Rectal smooth muscle tissue (tissue), 1 donor: ENCODE measurements around the gene ZNF511.

Experiments used
- H3K27ac ChIP-seq: one replicate; pipeline ENCODE4 v1.7.0; 2013; ENCODE audit warnings: low read depth, low read length, inconsistent platforms
- H3K27me3 ChIP-seq: one replicate; pipeline ENCODE4 v1.7.0; 2013; ENCODE audit warnings: low read length; ENCODE audit not compliant: control insufficient read depth, insufficient read depth
- H3K36me3 ChIP-seq: one replicate; pipeline ENCODE4 v1.7.0; 2013; ENCODE audit warnings: low read length; ENCODE audit not compliant: control insufficient read depth, insufficient read depth
- H3K4me1 ChIP-seq: one replicate; pipeline ENCODE4 v1.7.0; 2013; ENCODE audit warnings: low read length; ENCODE audit not compliant: control insufficient read depth, insufficient read depth
- H3K4me3 ChIP-seq: one replicate; pipeline ENCODE4 v1.7.0; 2013; ENCODE audit warnings: low read length
- H3K9ac ChIP-seq: one replicate; pipeline ENCODE4 v1.7.0; 2013; ENCODE audit warnings: low read length

Gene ZNF511

GRCh38 chr10:133287832-133288500 lies 20.7 kb upstream of the ZNF511 start:
- Histone ChIP-seq H3K4me3 (no peak overlapping the region), H3K27me3 (no peaks in the 10 kb centered on the region), H3K4me1 (no peaks in the 10 kb centered on the region), H3K27ac (no peak overlapping the region), H3K36me3 (peaks cover 56% of the 10 kb centered on the region), H3K9ac (no peak overlapping the region)

- no peaks in the 10 kb centered on the region for H3K27me3 ChIP-seq
- no peaks in the 10 kb centered on the region for H3K4me1 ChIP-seq
- H3K4me3 ChIP-seq: no peak overlapping the region
- no peak overlapping the region for H3K9ac ChIP-seq
- H3K36me3 ChIP-seq: peaks cover 57% of the 10 kb centered on the region
- H3K27ac ChIP-seq: no peak overlapping the region
Measured at GRCh38 chr10:133289761-133290160, 19.0 kb upstream of the ZNF511 start.

GRCh38 chr10:133292919-133293809 lies 15.6 kb upstream of the ZNF511 start:
- no peaks in the 10 kb centered on the region for H3K27me3 ChIP-seq

GRCh38 chr10:133293810-133294119 lies 14.9 kb upstream of the ZNF511 start:
- Histone ChIP-seq H3K4me1 (no peaks in the 10 kb centered on the region), H3K9ac (no peak overlapping the region), H3K27me3 (no peaks in the 10 kb centered on the region), H3K27ac (no peak overlapping the region), H3K36me3 (peaks cover 56% of the 10 kb centered on the region), H3K4me3 (no peak overlapping the region)

More at GRCh38 chr10:133292919-133293809, 15.6 kb upstream of the ZNF511 start:
- no peak overlapping the region for H3K9ac ChIP-seq
- H3K36me3 ChIP-seq: peaks cover 56% of the 10 kb centered on the region
- H3K4me1 ChIP-seq: no peaks in the 10 kb centered on the region
- no peak overlapping the region for H3K27ac ChIP-seq
- no peak overlapping the region for H3K4me3 ChIP-seq

GRCh38 chr10:133294189-133294588 lies 14.5 kb upstream of the ZNF511 start:
- Histone ChIP-seq H3K4me3 (no peak overlapping the region), H3K27ac (no peak overlapping the region), H3K27me3 (no peaks in the 10 kb centered on the region), H3K9ac (no peak overlapping the region), H3K36me3 (peaks cover 56% of the 10 kb centered on the region), H3K4me1 (no peaks in the 10 kb centered on the region)

GRCh38 chr10:133295426-133296320 lies 13.0 kb upstream of the ZNF511 start:
- Histone ChIP-seq H3K4me3 (no peak overlapping the region), H3K36me3 (peaks cover 52% of the 10 kb centered on the region), H3K4me1 (no peaks in the 10 kb centered on the region), H3K9ac (no peak overlapping the region), H3K27me3 (no peaks in the 10 kb centered on the region), H3K27ac (no peak overlapping the region)

GRCh38 chr10:133297504-133297903 lies 11.2 kb upstream of the ZNF511 start:
- peaks cover 54% of the 10 kb centered on the region for H3K36me3 ChIP-seq

GRCh38 chr10:133298466-133298865 lies 10.2 kb upstream of the ZNF511 start:
- H3K27ac ChIP-seq: no peak overlapping the region
- no peaks in the 10 kb centered on the region for H3K27me3 ChIP-seq
- peaks cover 48% of the 10 kb centered on the region for H3K36me3 ChIP-seq
- no peak overlapping the region for H3K4me3 ChIP-seq
- no peaks in the 10 kb centered on the region for H3K4me1 ChIP-seq
- no peak overlapping the region for H3K9ac ChIP-seq

More at GRCh38 chr10:133297504-133297903, 11.2 kb upstream of the ZNF511 start:
- no peak overlapping the region for H3K27ac ChIP-seq
- no peak overlapping the region for H3K9ac ChIP-seq
- no peaks in the 10 kb centered on the region for H3K27me3 ChIP-seq
- H3K4me3 ChIP-seq: no peak overlapping the region
- no peaks in the 10 kb centered on the region for H3K4me1 ChIP-seq

GRCh38 chr10:133299224-133299623 lies 9.5 kb upstream of the ZNF511 start:
- H3K4me3 ChIP-seq: no peak overlapping the region
- peaks cover 41% of the 10 kb centered on the region for H3K36me3 ChIP-seq
- H3K27ac ChIP-seq: no peak overlapping the region
- H3K27me3 ChIP-seq: no peaks in the 10 kb centered on the region
- H3K4me1 ChIP-seq: no peaks in the 10 kb centered on the region
- no peak overlapping the region for H3K9ac ChIP-seq

- no peak overlapping the region for H3K9ac ChIP-seq
- peaks cover 39% of the 10 kb centered on the region for H3K36me3 ChIP-seq
- H3K27me3 ChIP-seq: no peaks in the 10 kb centered on the region
- H3K27ac ChIP-seq: no peak overlapping the region
- H3K4me3 ChIP-seq: no peak overlapping the region
- no peaks in the 10 kb centered on the region for H3K4me1 ChIP-seq
Measured at GRCh38 chr10:133299738-133300137, 9.0 kb upstream of the ZNF511 start.

GRCh38 chr10:133302230-133302629 lies 6.5 kb upstream of the ZNF511 start:
- H3K9ac ChIP-seq: no peak overlapping the region
- H3K36me3 ChIP-seq: peaks cover 26% of the 10 kb centered on the region
- H3K4me1 ChIP-seq: no peaks in the 10 kb centered on the region
- H3K4me3 ChIP-seq: no peak overlapping the region
- H3K27me3 ChIP-seq: no peaks in the 10 kb centered on the region
- H3K27ac ChIP-seq: no peak overlapping the region

GRCh38 chr10:133303206-133303605 lies 5.5 kb upstream of the ZNF511 start:
- Histone ChIP-seq H3K27ac (no peak overlapping the region), H3K4me1 (peaks cover 6% of the 10 kb centered on the region), H3K36me3 (peaks cover 22% of the 10 kb centered on the region)

More at GRCh38 chr10:133303206-133303605, 5.5 kb upstream of the ZNF511 start:
- H3K27me3 ChIP-seq: no peaks in the 10 kb centered on the region
- no peak overlapping the region for H3K9ac ChIP-seq
- H3K4me3 ChIP-seq: no peak overlapping the region
